Heart right ventricle (tissue), 16 donors: ENCODE results near the gene NTSR1. TPM values are rescaled to one million over a fixed set of nuclear protein-coding genes. Genes with fewer than 3 reads are reported as not detected.

Experiments used
- ATAC-seq, 8 donors: fragments of 200-7000 bp; cut with Tn5 transposase; one replicate each; pipeline ENCODE4 v1.9.1; 2020; ENCODE audit warnings: mild to moderate bottlenecking in 8 of 8, moderate library complexity in 8 of 8, moderate number of reproducible peaks in 1 of 8
- DNase-seq, 2 donors: peaks; one replicate each; pipeline ENCODE4 v3.0.0-alpha.2; 2020
- H3K27ac ChIP-seq, 10 donors: fragments of 200-600 bp; sonication (generic) in 2 of 10; one replicate each; pipeline versions ENCODE4 v1.5.0 to v1.8.0; 2020 to 2022; ENCODE audit warnings: mild to moderate bottlenecking in 3 of 10
- H3K27me3 ChIP-seq, 7 donors: fragments of 200-600 bp; one replicate each; pipeline ENCODE4 v1.8.0; 2021 to 2022; ENCODE audit warnings: mild to moderate bottlenecking in 2 of 7
- H3K36me3 ChIP-seq, 9 donors: fragments of 200-600 bp; sonication (generic) in 1 of 9; one replicate each; pipeline versions ENCODE4 v1.5.0 to v1.8.0; 2020 to 2022; ENCODE audit warnings: mild to moderate bottlenecking in 2 of 9
- H3K4me1 ChIP-seq, 9 donors: fragments of 200-600 bp; sonication (generic) in 1 of 9; one replicate each; pipeline versions ENCODE4 v1.5.0 to v1.8.0; 2020 to 2022; ENCODE audit warnings: mild to moderate bottlenecking in 4 of 9
- H3K4me3 ChIP-seq, 10 donors: fragments of 200-600 bp; sonication (generic) in 2 of 10; one replicate each; pipeline versions ENCODE4 v1.5.0 to v1.8.0; 2020 to 2022; ENCODE audit warnings: mild to moderate bottlenecking in 7 of 10, moderate library complexity in 2 of 10
- H3K9me3 ChIP-seq, 11 donors: fragments of 200-600 bp in 10 of 11; sonication (generic) in 2 of 11; one replicate each; pipeline versions ENCODE4 v1.5.0 to v1.8.0; 2013 to 2022; ENCODE audit warnings: mild to moderate bottlenecking in 2 of 11, control low read depth in 1 of 11, moderate library complexity in 1 of 11
- CTCF ChIP-seq, 9 donors: fragments of 200-600 bp; sonication (generic) in 2 of 9; IDR thresholded peaks; one replicate each; pipeline versions ENCODE4 v1.5.0 to v1.8.0; 2021 to 2022; ENCODE audit warnings: antibody characterized with exemption in 9 of 9, mild to moderate bottlenecking in 5 of 9, moderate library complexity in 1 of 9
- WGBS, 2 donors: extraction: QIAGEN DNeasy Blood & Tissue Kit; methylation state at CpG; one replicate each; pipeline ENCODE4 v1.1.7; 2013; ENCODE audit warnings: inconsistent platforms in 1 of 2; 5-methylcytosine and 5-hydroxymethylcytosine counted together
- intact Hi-C, 10 donors: fragments of 100-400 bp; cut with DNase I; formaldehyde crosslinking; loops; one replicate each; pipeline versions ENCODE4 v1.11.1 to v1.14.2; 2022
- polyA plus RNA-seq, 2 donors: library from polyadenylated mRNA; stranded (reverse); fragments of 200-250 nt; gene quantifications; one replicate each; pipeline ENCODE4 v1.2.3, GENCODE V29; 2013
- total RNA-seq, 10 donors: library from RNA; stranded (reverse); fragmentation: NEBNext Ultra II Directional in 3 of 10; extraction: Animal tissue kit (Norgen Biotek cat#: 25700) in 3 of 10; gene quantifications; one replicate each; pipeline versions ENCODE4 v1.2.1 to v1.2.4, GENCODE V29; 2021 to 2023
- donor health status: Arrhythmogenic right ventricular cardiomyopathy.
- donor health status: ischemic (EF 13 %, LVEDD 7.1; RV severe dilation, severe dysfunction).
- donor health status: healthy with polysubstance abuse.
- donor health status: DM: no; HTN: yes; CAD: no.
- donor health status: DM: no; HTN: no; CAD: no.
- donor health status: ischemic (EF 25% LVEDD 6.9; RV normal size, moderate dysfunction).
- donor health status: ischemic (EF 25% LVEDD 5.7; RV mildly dilated, moderate dysfunction).
- donor health status: healthy.
- donor health status: DM: yes; HTN: yes; CAD: no.
- donor health status: Ischemic cardiomyopathy.
- donor health status: ischemic (EF 35%, LVEDD 5.7; RV mildly dilated, moderate dysfunction).
- donor health status: nonischemic (EF 11% LVEDD 7.7; RV severe dilation, severe dysfunction).
- donor health status: DM: yes; HTN: yes; CAD: no.
- donor health status: PGD.
- donor health status: ischemic (EF 29% LVEDD 5.4; RV normal size, mild dysfunction).
- donor health status: nonischemic (EF 23%, LVEDD 6.1; RV moderate dilation, normal function).

The NTSR1 gene
- total and polyA plus RNA-seq, 12 donors: 0.08 TPM; not detected in 10

GRCh38 chr20:62670998-62671397 is 37.6 kb upstream of the NTSR1 start:
- intact Hi-C loops: loop anchor here in 2 of 10 donors (5.0 to 10.0 kb wide), 2 partner anchors 116 to 344 kb away; no protein-coding TSS in a partner anchor
- no peak for TF ChIP-seq CTCF (IDR thresholded peaks at IDR 0.05)

GRCh38 chr20:62671765-62672164 is 36.9 kb upstream of the NTSR1 start:
- DNase-seq: no peak
- H3K27me3 ChIP-seq: peaks cover 0 to 24% (median 0%) of the 10 kb centered on the region in 7 donors
- WGBS, 2 donors: 86 to 87% methylated on average over 15 of the region's 15 CpGs

More at GRCh38 chr20:62670998-62671397, 37.6 kb upstream of the NTSR1 start:
- DNase-seq (no peak), ATAC-seq (no peak)
- Histone ChIP-seq H3K4me1 (peaks cover 0 to 37% (median 23%) of the 10 kb centered on the region in 9 donors), H3K27ac (no peak overlapping the region), H3K9me3 (no peaks in the 10 kb centered on the region), H3K4me3 (no peak overlapping the region), H3K36me3 (peaks cover 0 to 3% (median 0%) of the 10 kb centered on the region in 9 donors), H3K27me3 (peaks cover 0 to 16% (median 0%) of the 10 kb centered on the region in 7 donors)
- WGBS, 2 donors: 95% methylated on average over 17 of the region's 17 CpGs

GRCh38 chr20:62674370-62674769 is 34.3 kb upstream of the NTSR1 start:
- intact Hi-C loops: loop anchor here in 2 of 10 donors (5.0 to 10.0 kb wide), 2 partner anchors 113 to 340 kb away; no protein-coding TSS in a partner anchor
- H3K27ac ChIP-seq: no peak overlapping the region
- peaks cover 0 to 33% (median under 1%) of the 10 kb centered on the region in 7 donors for H3K27me3 ChIP-seq
- H3K4me1 ChIP-seq: peaks cover 0 to 34% (median 0%) of the 10 kb centered on the region in 9 donors
- no peak overlapping the region for H3K4me3 ChIP-seq
- H3K36me3 ChIP-seq: peaks cover 0 to 3% (median 0%) of the 10 kb centered on the region in 9 donors
- TF ChIP-seq CTCF (IDR thresholded peaks at IDR 0.05): no peak
- peaks cover 0 to under 1% (median 0%) of the 10 kb centered on the region in 11 donors for H3K9me3 ChIP-seq
- ATAC-seq (peak in 1 of 8 donors; percentile 19), DNase-seq (no peak)
- 91 to 92% methylated on average over 11 of the region's 11 CpGs for WGBS, 2 donors

More at GRCh38 chr20:62671765-62672164, 36.9 kb upstream of the NTSR1 start:
- Histone ChIP-seq H3K27ac (no peak overlapping the region), H3K36me3 (peaks cover 0 to 3% (median 0%) of the 10 kb centered on the region in 9 donors), H3K4me1 (peaks cover 0 to 30% (median 16%) of the 10 kb centered on the region in 9 donors), H3K9me3 (no peaks in the 10 kb centered on the region), H3K4me3 (no peak overlapping the region)
- intact Hi-C loops: loop anchor here in 2 of 10 donors (5.0 to 10.0 kb wide), 2 partner anchors 116 to 343 kb away; no protein-coding TSS in a partner anchor
- ATAC-seq: no peak
- no peak for TF ChIP-seq CTCF (IDR thresholded peaks at IDR 0.05)

- DNase-seq: no peak
- intact Hi-C loops: loop anchor here in 1 of 10 donors (10.0 kb wide), 1 partner anchor 339 kb away; no protein-coding TSS in a partner anchor
- peak in 3 of 8 donors; percentile 18 to 41 (median 24) for ATAC-seq
These were observed 33.3 kb upstream of the NTSR1 start for GRCh38 chr20:62675156-62675876.

More at GRCh38 chr20:62675156-62675876, 33.3 kb upstream of the NTSR1 start:
- Histone ChIP-seq H3K36me3 (peaks cover 0 to 3% (median 0%) of the 10 kb centered on the region in 9 donors), H3K27me3 (peaks cover 0 to 41% (median 8%) of the 10 kb centered on the region in 7 donors), H3K27ac (no peak overlapping the region), H3K4me3 (no peak overlapping the region), H3K9me3 (peaks cover 0 to 10% (median 0%) of the 10 kb centered on the region in 11 donors), H3K4me1 (peaks cover 0 to 34% (median 0%) of the 10 kb centered on the region in 9 donors)
- TF ChIP-seq CTCF (IDR thresholded peaks at IDR 0.05): no peak
- WGBS, 2 donors: 67 to 72% methylated on average over 25 of the region's 25 CpGs
